Neuron (in vitro differentiated cells): Measurements from ENCODE around the gene ARL8A.

Experiments
- H2AFZ ChIP-seq: one replicate; pipeline ENCODE4 v1.6.1; 2013; ENCODE audit warnings: low read depth, mild to moderate bottlenecking, inconsistent platforms, low read length, moderate library complexity
- H3K27me3 ChIP-seq: one replicate; pipeline ENCODE4 v1.6.1; 2013; ENCODE audit warnings: low read length; ENCODE audit not compliant: insufficient read depth
- H3K36me3 ChIP-seq: one replicate; pipeline ENCODE4 v1.6.1; 2013; ENCODE audit warnings: low read length; ENCODE audit not compliant: insufficient read depth
- H3K4me1 ChIP-seq: one replicate; pipeline ENCODE4 v1.6.1; 2013; ENCODE audit warnings: low read length; ENCODE audit not compliant: insufficient read depth
- H3K4me3 ChIP-seq: 2 replicates; pipeline ENCODE4 v1.5.1; 2013; ENCODE audit warnings: mild to moderate bottlenecking, low read length, moderate library complexity
- H3K9me3 ChIP-seq: one replicate; pipeline ENCODE4 v1.6.1; 2013; ENCODE audit warnings: low read length

Gene ARL8A

GRCh38 chr1:202157945-202158344 is 13.4 kb upstream of the ARL8A start:
- no peaks in the 10 kb centered on the region for H3K9me3 ChIP-seq
- H3K4me1 ChIP-seq: no peaks in the 10 kb centered on the region
- H3K27me3 ChIP-seq: peaks cover 16% of the 10 kb centered on the region
- no peaks in the 10 kb centered on the region for H3K36me3 ChIP-seq
- H3K4me3 ChIP-seq: no peak overlapping the region
- no peak overlapping the region for H2AFZ ChIP-seq

GRCh38 chr1:202156590-202156989 is 12.1 kb upstream of the ARL8A start:
- Histone ChIP-seq H3K27me3 (peaks cover 16% of the 10 kb centered on the region), H3K36me3 (no peaks in the 10 kb centered on the region), H3K4me1 (no peaks in the 10 kb centered on the region), H2AFZ (no peak overlapping the region), H3K4me3 (no peak overlapping the region), H3K9me3 (no peaks in the 10 kb centered on the region)

- Histone ChIP-seq H3K4me3 (no peak overlapping the region), H3K36me3 (no peaks in the 10 kb centered on the region), H3K9me3 (no peaks in the 10 kb centered on the region), H2AFZ (no peak overlapping the region), H3K4me1 (no peaks in the 10 kb centered on the region), H3K27me3 (peaks cover 8% of the 10 kb centered on the region)
These were observed 11.0 kb upstream of the ARL8A start for GRCh38 chr1:202155478-202156021.

GRCh38 chr1:202154766-202155477 is 10.4 kb upstream of the ARL8A start:
- H3K27me3 ChIP-seq: peaks cover 9% of the 10 kb centered on the region
- no peaks in the 10 kb centered on the region for H3K9me3 ChIP-seq

GRCh38 chr1:202154148-202154765 is 9.7 kb upstream of the ARL8A start:
- H3K4me3 ChIP-seq: no peak overlapping the region
- no peaks in the 10 kb centered on the region for H3K36me3 ChIP-seq
- no peaks in the 10 kb centered on the region for H3K4me1 ChIP-seq
- H3K27me3 ChIP-seq: peaks cover 9% of the 10 kb centered on the region
- no peak overlapping the region for H2AFZ ChIP-seq
- no peaks in the 10 kb centered on the region for H3K9me3 ChIP-seq

More at GRCh38 chr1:202154766-202155477, 10.4 kb upstream of the ARL8A start:
- Histone ChIP-seq H3K4me1 (no peaks in the 10 kb centered on the region), H3K36me3 (no peaks in the 10 kb centered on the region), H3K4me3 (no peak overlapping the region), H2AFZ (no peak overlapping the region)

- H3K27me3 ChIP-seq: peaks cover 9% of the 10 kb centered on the region
- no peaks in the 10 kb centered on the region for H3K36me3 ChIP-seq
- H3K4me1 ChIP-seq: no peaks in the 10 kb centered on the region
- H3K4me3 ChIP-seq: no peak overlapping the region
- H3K9me3 ChIP-seq: no peaks in the 10 kb centered on the region
- no peak overlapping the region for H2AFZ ChIP-seq
These were observed 8.7 kb upstream of the ARL8A start for GRCh38 chr1:202153284-202153683.

- Histone ChIP-seq H3K9me3 (no peaks in the 10 kb centered on the region), H3K4me1 (no peaks in the 10 kb centered on the region), H2AFZ (no peak overlapping the region), H3K36me3 (no peaks in the 10 kb centered on the region), H3K4me3 (no peak overlapping the region), H3K27me3 (peaks cover 13% of the 10 kb centered on the region)
These were observed 7.9 kb upstream of the ARL8A start for GRCh38 chr1:202152399-202152798.

- Histone ChIP-seq H2AFZ (no peak overlapping the region), H3K4me1 (no peaks in the 10 kb centered on the region), H3K4me3 (no peak overlapping the region), H3K36me3 (no peaks in the 10 kb centered on the region), H3K9me3 (no peaks in the 10 kb centered on the region), H3K27me3 (peaks cover 20% of the 10 kb centered on the region)
These were observed 6.5 kb upstream of the ARL8A start for GRCh38 chr1:202151045-202151444.

GRCh38 chr1:202150602-202151001 is 6.1 kb upstream of the ARL8A start:
- Histone ChIP-seq H3K27me3 (peaks cover 20% of the 10 kb centered on the region), H3K4me3 (no peak overlapping the region), H3K36me3 (no peaks in the 10 kb centered on the region), H2AFZ (no peak overlapping the region), H3K4me1 (no peaks in the 10 kb centered on the region), H3K9me3 (no peaks in the 10 kb centered on the region)

GRCh38 chr1:202150187-202150586 is 5.7 kb upstream of the ARL8A start:
- Histone ChIP-seq H2AFZ (no peak overlapping the region), H3K9me3 (no peaks in the 10 kb centered on the region), H3K4me3 (no peak overlapping the region), H3K4me1 (peaks cover 3% of the 10 kb centered on the region), H3K27me3 (peaks cover 20% of the 10 kb centered on the region), H3K36me3 (no peaks in the 10 kb centered on the region)

- Histone ChIP-seq H3K4me3 (no peak overlapping the region), H2AFZ (no peak overlapping the region), H3K9me3 (no peaks in the 10 kb centered on the region), H3K36me3 (no peaks in the 10 kb centered on the region), H3K27me3 (peaks cover 20% of the 10 kb centered on the region), H3K4me1 (peaks cover 7% of the 10 kb centered on the region)
These were observed 5.0 kb upstream of the ARL8A start for GRCh38 chr1:202149566-202149965.

GRCh38 chr1:202148391-202148790 is 3.9 kb upstream of the ARL8A start:
- Histone ChIP-seq H3K4me3 (no peak overlapping the region), H3K4me1 (peaks cover 8% of the 10 kb centered on the region), H3K27me3 (peaks cover 20% of the 10 kb centered on the region), H2AFZ (no peak overlapping the region), H3K9me3 (no peaks in the 10 kb centered on the region), H3K36me3 (no peaks in the 10 kb centered on the region)

GRCh38 chr1:202146993-202147392 is 2.5 kb upstream of the ARL8A start:
- no peak overlapping the region for H2AFZ ChIP-seq
- peaks cover 16% of the 10 kb centered on the region for H3K4me1 ChIP-seq
- H3K4me3 ChIP-seq: no peak overlapping the region

More at GRCh38 chr1:202146993-202147392, 2.5 kb upstream of the ARL8A start:
- Histone ChIP-seq H3K9me3 (no peaks in the 10 kb centered on the region), H3K36me3 (peaks cover 4% of the 10 kb centered on the region), H3K27me3 (peaks cover 16% of the 10 kb centered on the region)
